ENCODE measurements around the gene MZF1. TPM values are rescaled to one million over a fixed set of nuclear protein-coding genes. Genes with fewer than 3 reads are reported as not detected.

MZF1 gene
- total RNA-seq = 14.1 and 14.9 TPM in 2 replicates

DNA sequence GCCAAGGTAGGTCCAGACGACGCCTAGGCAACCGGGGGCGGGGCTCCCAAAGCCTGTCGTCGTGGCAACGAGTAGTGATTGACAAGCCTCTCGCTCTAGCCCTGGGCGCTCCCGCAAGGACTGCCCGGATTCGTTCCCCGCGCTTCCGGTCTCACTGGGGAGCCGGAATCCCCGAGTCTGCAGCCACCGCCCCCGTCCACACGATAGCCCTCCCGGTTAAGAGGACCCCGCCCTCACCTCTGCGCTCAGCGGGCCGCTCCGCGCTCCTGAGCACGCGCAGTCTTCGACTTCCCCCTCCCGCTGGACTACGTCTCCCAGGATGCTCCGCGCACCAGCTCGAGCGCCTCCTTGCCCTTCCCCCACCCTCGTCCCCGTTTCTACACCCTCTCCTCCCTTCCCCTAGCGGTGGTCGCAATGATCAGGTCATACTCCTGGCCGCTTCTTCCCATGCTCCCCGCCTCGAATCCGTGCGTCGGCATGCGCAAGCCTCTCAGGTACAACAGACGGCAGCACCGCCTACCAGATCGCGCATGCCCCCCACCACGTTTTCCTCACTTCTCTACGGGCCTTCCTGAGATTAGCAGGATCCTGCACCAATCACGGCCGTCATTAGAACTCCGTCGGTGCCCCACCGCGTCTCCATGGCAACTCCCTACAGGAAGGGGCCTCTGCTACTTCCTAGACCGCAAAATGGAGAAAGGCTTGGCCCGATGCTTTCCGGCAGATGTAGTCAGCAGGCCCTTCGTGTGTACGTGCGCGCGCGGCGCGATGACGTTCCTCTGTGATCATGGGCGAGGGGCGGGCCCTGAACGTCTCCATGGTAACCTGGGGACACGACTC, at the start of gene MZF1:
Gene MZF1, minus strand, starts transcription at position 518 of the 840 bp plus-strand sequence. CDS start 1,946 bp downstream, outside the sequence.

DNA sequence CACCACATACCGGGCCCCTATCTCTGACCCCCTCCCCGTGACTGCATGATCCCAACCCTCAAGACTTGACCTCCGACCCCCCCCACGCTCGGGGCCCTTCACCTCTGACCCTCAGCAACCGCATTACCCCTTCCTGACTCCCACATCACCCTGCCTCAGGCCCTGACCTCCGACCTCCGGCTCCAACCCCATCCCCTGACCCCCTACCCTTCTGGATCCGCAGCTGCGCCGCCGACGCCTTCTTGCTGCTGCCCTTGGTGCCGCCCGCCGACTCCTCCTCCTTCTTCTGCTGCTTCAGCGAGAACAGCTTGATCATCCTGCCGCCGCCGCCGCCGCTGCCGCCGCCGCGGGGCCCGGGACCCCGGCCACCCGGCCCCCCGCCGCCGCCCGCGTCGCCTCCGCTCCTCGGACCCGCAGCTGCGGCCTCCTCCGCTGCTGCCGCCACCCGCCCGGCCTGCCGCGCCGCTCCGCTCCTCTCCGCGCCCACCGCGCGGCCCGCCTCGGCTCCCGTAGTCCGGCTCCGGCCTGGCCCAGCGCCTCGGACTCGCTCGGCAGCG, 15.0 kb downstream of the MZF1 start, which contains the start of gene UBE2M:
Gene UBE2M, minus strand, starts transcription at position 546 of the 557 bp plus-strand sequence. Its CDS starts 230 bp downstream, at position 316.

DNA sequence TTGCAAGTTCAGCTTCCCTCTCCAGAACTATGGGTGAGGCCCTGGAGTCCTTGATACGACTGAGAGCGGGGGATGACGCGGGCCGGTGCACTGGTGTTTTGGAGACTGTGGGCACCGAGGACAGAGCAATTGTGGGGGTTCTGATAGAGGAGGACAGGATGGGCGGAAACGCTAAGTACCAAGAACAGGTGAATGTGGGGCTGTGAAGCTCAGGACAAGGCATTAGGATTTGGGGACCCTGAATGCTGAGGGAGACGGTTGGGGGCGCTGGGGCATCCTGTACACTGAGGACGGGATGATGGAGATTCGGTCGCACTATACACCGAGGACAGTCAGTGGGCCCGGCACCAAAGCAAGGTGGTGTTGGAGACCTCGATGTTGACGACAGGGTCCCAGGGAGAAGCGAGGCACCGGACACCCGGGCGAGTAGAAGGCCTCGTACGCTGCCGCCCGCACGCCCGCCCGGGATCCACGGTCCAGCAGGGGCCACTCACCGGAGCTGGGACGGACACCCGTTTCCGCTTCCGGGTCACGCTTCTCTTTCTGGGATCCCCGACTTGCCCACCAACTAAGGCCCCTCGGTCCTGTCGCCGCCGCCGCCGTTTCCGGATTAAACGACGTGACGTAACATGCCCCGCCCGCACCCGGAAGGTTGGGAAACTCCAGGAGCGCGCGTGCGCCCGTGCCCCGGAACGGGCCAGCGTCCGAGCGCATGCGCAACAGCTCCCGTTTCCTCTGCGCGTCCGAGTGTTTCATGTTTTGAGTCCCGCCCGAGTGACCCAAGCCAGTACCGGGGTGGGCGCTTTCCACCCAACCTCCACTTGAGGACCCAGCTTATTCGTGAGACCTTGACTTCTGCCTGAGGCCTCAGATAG, 18.4 kb downstream of the MZF1 start, which contains the start of gene CHMP2A:
Gene CHMP2A, minus strand, starts transcription at position 612 of the 875 bp plus-strand sequence. CDS start 893 bp downstream, outside the sequence.

DNA sequence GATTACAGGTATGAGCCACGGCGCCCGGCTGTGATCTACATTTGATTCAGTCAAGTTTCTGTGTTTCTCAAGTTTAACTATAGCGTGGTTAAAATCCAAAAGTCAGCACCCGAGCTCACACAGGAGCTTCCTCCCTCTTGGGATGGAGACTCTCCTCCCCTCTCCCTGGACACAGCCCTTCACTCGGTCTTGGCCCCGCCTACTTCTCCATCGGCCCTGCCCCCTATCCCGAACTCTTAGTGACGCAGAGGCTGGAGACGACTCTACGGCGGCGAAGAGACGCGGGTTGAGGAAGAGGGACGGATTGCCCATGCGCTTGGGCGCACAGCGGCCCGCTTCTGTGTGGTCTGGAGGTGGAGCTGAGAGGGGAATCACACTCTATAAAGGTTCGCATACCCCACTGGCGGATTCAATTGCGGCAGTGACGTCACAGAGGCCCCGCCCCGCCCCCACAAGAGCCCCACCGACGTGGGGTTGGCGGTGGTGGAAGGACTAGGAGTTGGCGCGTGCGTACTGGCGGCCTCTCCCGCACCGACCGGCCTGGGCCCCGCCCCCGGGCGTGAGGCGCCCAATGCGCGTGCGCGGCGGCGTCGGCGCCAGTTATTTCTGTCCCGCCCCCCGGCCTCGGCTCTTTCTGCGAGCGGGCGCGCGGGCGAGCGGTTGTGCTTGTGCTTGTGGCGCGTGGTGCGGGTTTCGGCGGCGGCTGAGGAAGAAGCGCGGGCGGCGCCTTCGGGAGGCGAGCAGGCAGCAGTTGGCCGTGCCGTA, 29.1 kb downstream of the MZF1 start, which contains the start of gene TRIM28:
Gene TRIM28, plus strand, starts transcription at position 239 of the 765 bp plus-strand sequence. CDS start 694 bp downstream, outside the sequence.

DNA sequence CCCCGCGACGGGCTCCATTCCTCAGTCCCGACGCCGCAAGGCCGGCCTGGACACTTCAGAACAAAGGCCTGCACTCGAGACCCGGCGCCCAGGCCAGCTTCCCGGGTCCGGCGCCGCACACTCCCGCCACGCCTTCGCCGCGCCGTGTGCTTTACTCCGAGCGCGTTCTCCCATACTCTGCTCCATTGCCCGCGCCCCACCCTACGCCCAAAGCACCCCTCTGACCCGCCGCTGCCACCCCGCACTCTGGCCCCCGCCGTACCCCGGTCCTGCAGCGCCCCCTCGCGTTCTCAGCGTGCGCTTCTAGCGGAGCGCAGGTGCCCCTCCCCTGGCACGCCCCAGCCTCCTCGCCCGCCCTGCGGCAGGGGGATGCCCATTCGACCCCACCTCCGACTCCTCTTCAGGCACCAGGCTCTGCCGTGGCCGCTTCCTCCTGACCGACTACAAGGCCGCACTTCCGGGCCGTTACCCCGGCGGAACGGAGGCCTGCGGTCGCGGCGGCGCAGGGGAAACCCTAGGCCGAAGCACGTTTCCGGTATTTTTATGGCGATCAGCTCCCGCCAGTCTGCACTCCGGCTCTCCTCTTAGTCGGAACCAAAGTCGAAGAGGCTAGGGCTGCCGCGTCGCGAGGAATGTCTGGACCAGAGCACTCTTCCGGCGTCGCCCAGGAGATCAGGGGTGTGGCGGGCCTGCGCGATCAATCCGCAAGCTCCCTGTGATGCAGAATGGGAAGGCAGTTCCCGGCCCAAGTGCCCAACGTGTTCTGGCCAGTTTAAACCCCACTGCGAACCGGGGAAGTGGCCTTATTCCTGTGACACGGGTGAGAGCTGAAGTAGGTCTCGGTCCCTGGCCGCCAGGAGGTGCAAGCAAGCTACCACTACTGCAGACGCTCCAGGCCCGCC, 53.5 kb downstream of the MZF1 start, which contains the start of gene ZBTB45:
Gene ZBTB45, minus strand, starts transcription at position 456 of the 902 bp plus-strand sequence. CDS start 2,137 bp downstream, outside the sequence.

Small RNA genes lying within 50 kb of the gene (small RNA-seq; reads per million reads assigned to genes)
- gene MIR6807 (1.1 reads per million, percentile 21 among the genes with 10 or more reads in this experiment), gene RN7SL525P (not detected)

Other genes with a start within 250 kb of the MZF1 start
- 2.9 and 3.2 TPM in 2 replicates for gene ZSCAN22, start 246.3 kb downstream of the MZF1 start, total RNA-seq
- gene A1BG, start 219.8 kb downstream of the MZF1 start, total RNA-seq = 1.0 and 3.6 TPM in 2 replicates
- gene ZNF497, start 210.6 kb downstream of the MZF1 start, total RNA-seq = 0.36 and 0.40 TPM in 2 replicates
- 0.57 and 1.2 TPM in 2 replicates for gene ZNF837, start 192.3 kb downstream of the MZF1 start, total RNA-seq
- gene RPS5, start 186.1 kb downstream of the MZF1 start, total RNA-seq = 1,068 and 1,110 TPM in 2 replicates
- gene RNF225, start 177.7 kb downstream of the MZF1 start, total RNA-seq = 0.14 and 0.27 TPM in 2 replicates
- gene ZNF584, start 164.7 kb downstream of the MZF1 start, total RNA-seq = 10.0 and 14.0 TPM in 2 replicates
- 5.5 and 6.7 TPM in 2 replicates for gene ZNF132, start 133.2 kb downstream of the MZF1 start, total RNA-seq
- 6.8 and 8.8 TPM in 2 replicates for gene ZNF324B, start 121.7 kb downstream of the MZF1 start, total RNA-seq
- 11.2 and 12.8 TPM in 2 replicates for gene ZNF324, start 106.3 kb downstream of the MZF1 start, total RNA-seq
- gene ZNF446, start 97.0 kb downstream of the MZF1 start, total RNA-seq = 5.3 and 5.7 TPM in 2 replicates
- gene SLC27A5, start 61.3 kb downstream of the MZF1 start, total RNA-seq = 7.8 and 8.0 TPM in 2 replicates
- gene ZBTB45, start 53.5 kb downstream of the MZF1 start, total RNA-seq = 7.6 and 10.2 TPM in 2 replicates
- 362 and 396 TPM in 2 replicates for gene TRIM28, start 29.3 kb downstream of the MZF1 start, total RNA-seq
- 60.3 and 83.4 TPM in 2 replicates for gene CHMP2A, start 18.2 kb downstream of the MZF1 start, total RNA-seq
- gene UBE2M, start 14.7 kb downstream of the MZF1 start, total RNA-seq = 75.3 TPM in 2 replicates

Data from thoracic aorta endothelial cell (primary cell).